ENCODE measurements around the gene DUS1L.

The DUS1L gene

DNA sequence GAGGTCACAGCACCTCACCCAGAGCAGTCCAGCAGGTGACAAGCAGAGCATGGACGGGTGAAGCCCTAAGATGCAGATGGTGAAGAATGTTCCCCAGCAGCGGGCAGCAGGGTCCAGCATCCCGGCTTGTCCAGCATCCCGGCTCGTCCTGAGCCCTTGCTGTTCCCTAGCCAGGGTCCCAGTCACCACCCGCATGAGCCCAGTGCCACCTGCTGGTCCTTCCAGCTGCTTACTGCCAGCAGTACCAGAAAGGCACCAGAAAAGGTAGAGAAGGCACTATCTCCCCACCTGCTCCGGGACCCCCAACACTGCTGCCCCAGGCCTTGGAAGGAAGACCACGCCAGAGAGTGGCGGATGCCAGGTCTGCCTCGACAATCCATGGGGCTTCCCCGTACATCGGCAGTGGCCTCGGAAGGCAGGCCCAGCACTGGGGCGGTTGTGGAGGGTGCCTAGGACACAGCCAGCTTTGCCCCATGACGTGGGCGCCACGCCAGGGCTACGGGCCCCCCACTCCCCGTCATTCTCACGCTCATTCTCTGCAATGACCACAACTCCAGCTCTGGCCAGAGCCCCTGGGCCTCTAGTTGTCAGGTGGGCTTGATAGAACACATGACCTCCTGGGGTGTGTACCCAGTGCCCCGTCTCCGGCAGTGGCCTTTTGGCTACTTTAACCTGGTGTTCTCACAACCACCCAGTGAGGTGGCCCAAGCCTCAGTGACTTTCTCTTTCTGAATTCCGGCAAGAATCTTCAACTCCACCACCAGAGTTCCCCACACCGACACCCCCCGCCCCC lies 44.3 kb downstream of the DUS1L start:
- Histone ChIP-seq H3K27ac (ENCODE audit: poor library complexity, severe bottlenecking) (peak overlapping the region; percentile 48), H3K9me3 (ENCODE audit: severe bottlenecking) (no peaks in the 10 kb centered on the region), H3K4me3 (ENCODE audit: severe bottlenecking) (peak overlapping the region; percentile 81), H3K4me1 (ENCODE audit: insufficient read depth, poor library complexity, severe bottlenecking) (no peaks in the 10 kb centered on the region), H3K36me3 (ENCODE audit: low read depth) (0 out of 2 replicates have a peak, but pooled peaks cover 9% of the 10 kb centered on the region), H3K27me3 (ENCODE audit: insufficient read depth, poor library complexity, severe bottlenecking) (no peaks in the 10 kb centered on the region)
- DNase-seq (ENCODE audit: low spot score) (no peak), ATAC-seq (ENCODE audit: low read depth) (peak; percentile 13)
- TF ChIP-seq, protein P1, sequence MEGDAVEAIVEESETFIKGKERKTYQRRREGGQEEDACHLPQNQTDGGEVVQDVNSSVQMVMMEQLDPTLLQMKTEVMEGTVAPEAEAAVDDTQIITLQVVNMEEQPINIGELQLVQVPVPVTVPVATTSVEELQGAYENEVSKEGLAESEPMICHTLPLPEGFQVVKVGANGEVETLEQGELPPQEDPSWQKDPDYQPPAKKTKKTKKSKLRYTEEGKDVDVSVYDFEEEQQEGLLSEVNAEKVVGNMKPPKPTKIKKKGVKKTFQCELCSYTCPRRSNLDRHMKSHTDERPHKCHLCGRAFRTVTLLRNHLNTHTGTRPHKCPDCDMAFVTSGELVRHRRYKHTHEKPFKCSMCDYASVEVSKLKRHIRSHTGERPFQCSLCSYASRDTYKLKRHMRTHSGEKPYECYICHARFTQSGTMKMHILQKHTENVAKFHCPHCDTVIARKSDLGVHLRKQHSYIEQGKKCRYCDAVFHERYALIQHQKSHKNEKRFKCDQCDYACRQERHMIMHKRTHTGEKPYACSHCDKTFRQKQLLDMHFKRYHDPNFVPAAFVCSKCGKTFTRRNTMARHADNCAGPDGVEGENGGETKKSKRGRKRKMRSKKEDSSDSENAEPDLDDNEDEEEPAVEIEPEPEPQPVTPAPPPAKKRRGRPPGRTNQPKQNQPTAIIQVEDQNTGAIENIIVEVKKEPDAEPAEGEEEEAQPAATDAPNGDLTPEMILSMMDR (IDR thresholded peaks at IDR 0.05; ENCODE audit: poor library complexity, severe bottlenecking): peak; percentile 78

DNA sequence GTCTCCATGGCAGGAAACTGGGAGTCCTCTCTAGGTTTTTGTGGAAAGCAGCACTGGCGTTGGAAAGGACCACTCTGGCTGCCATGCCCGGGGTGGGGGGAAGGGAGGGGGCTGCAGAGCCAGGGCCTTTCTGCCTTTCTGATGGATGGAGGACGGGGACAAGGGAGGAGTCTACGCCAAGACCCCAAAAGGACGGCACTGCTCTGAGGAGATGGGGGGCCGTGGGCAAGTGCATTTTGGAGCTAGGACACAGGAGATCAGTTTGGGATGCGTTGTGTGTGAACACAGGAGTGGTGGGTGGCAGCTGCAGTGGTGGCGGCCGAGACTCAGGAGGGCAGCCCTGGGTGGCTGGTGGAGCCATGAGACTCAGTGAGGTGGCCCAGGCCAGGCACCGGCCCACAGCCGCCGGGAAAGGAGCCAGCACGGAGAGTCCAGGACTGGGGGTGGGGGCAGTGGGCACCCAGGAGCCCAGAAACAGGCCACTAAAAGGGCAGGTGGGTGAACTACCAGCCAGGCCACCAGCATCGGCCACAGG lies 45.0 kb downstream of the DUS1L start:
- Histone ChIP-seq H3K4me1 (ENCODE audit: insufficient read depth, poor library complexity, severe bottlenecking) (no peaks in the 10 kb centered on the region), H3K27ac (ENCODE audit: poor library complexity, severe bottlenecking) (no peak overlapping the region), H3K36me3 (ENCODE audit: low read depth) (0 out of 2 replicates have a peak, but pooled peaks cover 9% of the 10 kb centered on the region), H3K4me3 (ENCODE audit: severe bottlenecking) (no peak overlapping the region), H3K9me3 (ENCODE audit: severe bottlenecking) (no peaks in the 10 kb centered on the region), H3K27me3 (ENCODE audit: insufficient read depth, poor library complexity, severe bottlenecking) (no peaks in the 10 kb centered on the region)
- no peak for DNase-seq (ENCODE audit: low spot score)
- TF ChIP-seq, protein P1 (IDR thresholded peaks at IDR 0.05; ENCODE audit: poor library complexity, severe bottlenecking): no peak
- no peak for ATAC-seq (ENCODE audit: low read depth)

DNA sequence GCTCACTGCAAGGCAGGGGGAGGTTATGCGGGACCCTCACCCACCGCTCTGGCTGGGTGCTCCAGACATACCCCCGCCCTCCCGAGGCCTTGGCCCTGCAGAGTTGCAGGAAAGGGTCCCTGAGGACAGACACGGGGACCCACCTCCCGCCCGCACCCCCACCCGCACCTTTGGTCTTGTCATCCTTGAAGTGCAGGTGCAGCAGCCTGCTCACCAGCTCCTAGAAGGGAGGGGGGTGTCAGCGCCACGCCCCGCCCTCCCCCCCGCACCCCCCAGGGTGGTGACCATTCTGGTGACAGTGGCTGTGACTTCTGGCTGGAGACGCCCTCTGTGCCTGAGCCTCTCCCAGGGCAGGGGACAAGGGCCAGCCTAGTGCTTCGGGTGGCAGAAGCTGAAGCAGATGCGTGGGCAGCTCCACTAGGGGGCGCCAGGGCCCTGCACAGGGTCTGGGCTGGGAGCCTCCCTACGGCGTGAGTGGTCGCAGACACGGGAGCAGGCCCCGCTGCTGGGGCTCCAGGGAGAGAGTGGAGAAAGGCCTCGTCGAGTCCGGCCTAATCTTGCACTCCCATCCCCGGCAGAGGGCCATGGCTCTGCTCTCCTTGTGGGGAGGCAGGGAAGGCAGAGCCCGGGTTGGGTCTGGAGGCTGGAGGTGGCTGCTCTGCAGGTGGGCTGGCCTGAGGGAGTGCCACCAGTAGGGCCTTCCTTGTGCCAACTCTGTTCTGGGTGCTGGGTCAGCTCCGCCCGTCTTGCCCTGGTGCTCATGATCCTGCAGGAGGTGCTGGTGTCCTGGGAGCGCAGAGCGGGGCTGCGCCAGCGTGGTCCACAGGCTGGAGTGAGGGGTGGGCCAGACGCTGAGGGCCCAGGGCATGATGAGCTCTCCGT lies 45.7 kb downstream of the DUS1L start:
- Histone ChIP-seq H3K27ac (ENCODE audit: poor library complexity, severe bottlenecking) (no peak overlapping the region), H3K27me3 (ENCODE audit: insufficient read depth, poor library complexity, severe bottlenecking) (no peaks in the 10 kb centered on the region), H3K9me3 (ENCODE audit: severe bottlenecking) (no peaks in the 10 kb centered on the region), H3K4me1 (ENCODE audit: insufficient read depth, poor library complexity, severe bottlenecking) (no peaks in the 10 kb centered on the region), H3K36me3 (ENCODE audit: low read depth) (0 out of 2 replicates have a peak, but pooled peaks cover 9% of the 10 kb centered on the region), H3K4me3 (ENCODE audit: severe bottlenecking) (no peak overlapping the region)
- TF ChIP-seq, protein P1 (IDR thresholded peaks at IDR 0.05; ENCODE audit: poor library complexity, severe bottlenecking): peak; percentile 69
- DNase-seq (ENCODE audit: low spot score): no peak
- ATAC-seq (ENCODE audit: low read depth): no peak

DNA sequence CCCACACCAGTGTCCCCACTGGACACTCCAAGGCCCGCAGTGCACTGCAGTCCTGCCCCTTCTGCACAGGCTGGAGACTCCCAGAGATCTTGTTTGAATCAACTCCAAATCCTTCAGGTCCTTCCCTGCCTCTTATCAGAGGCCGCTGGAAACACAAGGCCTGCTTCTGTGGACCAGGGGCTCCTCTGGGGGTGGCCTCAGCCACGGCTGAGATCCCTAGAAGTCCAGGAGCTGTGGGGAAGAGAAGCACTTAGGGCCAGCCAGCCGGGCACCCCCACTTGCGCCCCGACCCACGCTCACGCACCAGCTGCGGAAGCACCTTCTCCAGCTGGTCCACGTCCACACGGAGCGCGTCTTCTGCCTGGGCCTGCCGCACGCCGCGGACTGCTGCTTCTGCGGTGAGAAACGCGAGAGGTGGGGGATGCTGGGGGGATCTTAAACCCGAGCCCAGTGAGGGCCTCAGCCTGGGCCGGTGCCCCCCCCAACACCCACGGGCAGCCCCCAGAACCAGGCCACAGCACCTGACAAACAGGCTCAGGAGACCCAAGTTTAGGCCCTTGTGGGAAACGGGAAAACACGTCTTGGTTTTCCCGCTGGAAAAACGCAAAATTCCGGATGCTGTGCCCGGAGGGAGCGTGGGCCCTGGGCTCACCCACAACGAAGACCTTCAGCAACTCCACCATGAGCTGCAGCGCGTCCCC lies 46.5 kb downstream of the DUS1L start:
- TF ChIP-seq, protein P1 (IDR thresholded peaks at IDR 0.05; ENCODE audit: poor library complexity, severe bottlenecking): no peak
- Histone ChIP-seq H3K27ac (ENCODE audit: poor library complexity, severe bottlenecking) (no peak overlapping the region), H3K9me3 (ENCODE audit: severe bottlenecking) (no peaks in the 10 kb centered on the region), H3K4me3 (ENCODE audit: severe bottlenecking) (no peak overlapping the region), H3K27me3 (ENCODE audit: insufficient read depth, poor library complexity, severe bottlenecking) (no peaks in the 10 kb centered on the region), H3K36me3 (ENCODE audit: low read depth) (0 out of 2 replicates have a peak, but pooled peaks cover 9% of the 10 kb centered on the region), H3K4me1 (ENCODE audit: insufficient read depth, poor library complexity, severe bottlenecking) (no peaks in the 10 kb centered on the region)
- ATAC-seq (ENCODE audit: low read depth): no peak
- no peak for DNase-seq (ENCODE audit: low spot score)
